ACC112 (cell line): ENCODE results near the gene POLR1B.
A peak's percentile ranks its signal among the peaks of the same experiment; 100 is the strongest.

Source experiments
- H2AFZ ChIP-seq: fragments of 200-600 bp; sonication (generic); one replicate; pipeline ENCODE4 v1.6.0; 2017; ENCODE audit warnings: antibody characterized with exemption, low read length; ENCODE audit not compliant: unreplicated experiment
- H3K27ac ChIP-seq: fragments of 200-600 bp; sonication (generic); 2 replicates; pipeline ENCODE4 v1.5.1; 2014; ENCODE audit warnings: low read depth, mild to moderate bottlenecking, antibody characterized with exemption, low read length, moderate library complexity
- H3K27me3 ChIP-seq: fragments of 200-600 bp; sonication (generic); 2 replicates; pipeline ENCODE4 v1.6.1; 2014; ENCODE audit warnings: mild to moderate bottlenecking, antibody characterized with exemption, low read length, moderate library complexity, mixed read lengths; ENCODE audit not compliant: insufficient read depth
- H3K36me3 ChIP-seq: fragments of 200-600 bp; sonication (generic); 2 replicates; pipeline ENCODE4 v1.6.1; 2016; ENCODE audit warnings: mild to moderate bottlenecking, antibody characterized with exemption, low read length, moderate library complexity, mixed read lengths; ENCODE audit not compliant: insufficient read depth
- H3K4me1 ChIP-seq: fragments of 200-600 bp; sonication (generic); one replicate; pipeline ENCODE4 v1.6.1; 2016; ENCODE audit warnings: low read length, mixed read lengths; ENCODE audit not compliant: insufficient read depth, unreplicated experiment, control insufficient read depth
- H3K4me3 ChIP-seq: fragments of 200-600 bp; sonication (generic); 2 replicates; pipeline ENCODE4 v1.5.1; 2014; ENCODE audit warnings: mild to moderate bottlenecking, low read depth, low read length
- H3K79me2 ChIP-seq: fragments of 200-600 bp; sonication (generic); one replicate; pipeline ENCODE4 v1.6.0; 2016; ENCODE audit warnings: low read length; ENCODE audit not compliant: control insufficient read depth, unreplicated experiment, insufficient read depth

The POLR1B gene

DNA sequence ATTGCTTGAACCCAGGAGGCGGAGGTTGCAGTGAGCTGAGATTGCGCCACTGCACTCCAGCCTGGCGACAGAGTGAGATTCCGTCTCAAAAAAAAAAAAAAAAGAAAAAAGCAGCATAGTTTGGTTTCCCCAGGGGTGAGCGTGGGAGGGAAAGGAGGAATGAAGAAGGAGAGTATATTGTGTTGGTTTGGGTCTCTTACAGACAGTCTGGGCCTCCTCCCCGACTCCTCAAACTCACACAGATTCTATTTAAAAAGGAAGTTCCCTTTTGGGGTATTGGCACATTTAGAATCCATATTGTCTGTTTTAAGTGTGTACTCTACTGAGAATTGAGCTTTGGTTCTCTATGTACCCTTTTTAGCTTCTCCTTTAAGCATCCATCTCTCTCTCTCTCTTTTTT, 76.1 kb downstream of the POLR1B start:
- no peak overlapping the region for H3K4me3 ChIP-seq
- H3K27ac ChIP-seq: no peak overlapping the region
- H3K27me3 ChIP-seq: no peaks in the 10 kb centered on the region
- no peaks in the 10 kb centered on the region for H3K79me2 ChIP-seq
- no peaks in the 10 kb centered on the region for H3K36me3 ChIP-seq
- H2AFZ ChIP-seq: no peak overlapping the region
- H3K4me1 ChIP-seq: peaks cover 19% of the 10 kb centered on the region

DNA sequence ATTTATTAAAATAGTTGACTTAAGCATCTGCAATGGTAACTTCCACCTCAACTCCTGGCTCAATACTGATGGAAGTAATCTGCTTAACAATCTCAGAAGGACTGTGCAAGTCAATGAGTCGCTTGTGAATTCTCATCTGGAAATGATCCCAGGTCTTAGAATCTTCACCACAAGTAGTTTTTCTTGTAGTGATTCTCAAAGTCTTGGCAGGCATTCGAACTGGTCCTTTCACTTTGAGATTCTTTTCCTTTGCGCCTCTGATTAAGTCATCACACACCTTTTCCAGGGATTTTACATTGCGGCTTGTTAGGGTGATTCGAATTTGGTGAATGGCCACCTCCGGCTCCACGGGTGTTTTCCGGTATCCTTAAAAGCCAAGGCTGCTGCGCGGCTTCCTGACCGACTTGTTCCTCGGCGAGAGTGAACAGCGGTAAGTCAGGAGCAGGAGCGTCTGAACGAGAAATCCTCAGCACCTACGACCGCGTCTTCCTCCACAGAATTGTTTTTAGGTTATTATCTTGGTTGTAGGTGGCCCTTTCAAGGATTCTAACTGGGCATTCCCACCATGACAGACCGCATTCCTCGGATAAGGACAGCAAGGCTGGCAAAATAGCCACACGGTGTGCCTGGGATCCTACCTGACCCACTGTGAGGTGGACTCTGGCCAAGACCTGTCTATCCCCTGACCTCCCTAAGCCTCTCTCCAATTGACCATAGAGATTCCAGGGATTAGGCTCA, 79.7 kb downstream of the POLR1B start:
- Histone ChIP-seq H3K36me3 (no peaks in the 10 kb centered on the region), H3K4me1 (peaks cover 51% of the 10 kb centered on the region), H3K79me2 (peaks cover 10% of the 10 kb centered on the region), H3K4me3 (peak overlapping the region; percentile 15; the same call in 1 of the 2 replicates), H3K27me3 (no peaks in the 10 kb centered on the region), H3K27ac (peak overlapping the region; percentile 93), H2AFZ (peak overlapping the region; percentile 48)

DNA sequence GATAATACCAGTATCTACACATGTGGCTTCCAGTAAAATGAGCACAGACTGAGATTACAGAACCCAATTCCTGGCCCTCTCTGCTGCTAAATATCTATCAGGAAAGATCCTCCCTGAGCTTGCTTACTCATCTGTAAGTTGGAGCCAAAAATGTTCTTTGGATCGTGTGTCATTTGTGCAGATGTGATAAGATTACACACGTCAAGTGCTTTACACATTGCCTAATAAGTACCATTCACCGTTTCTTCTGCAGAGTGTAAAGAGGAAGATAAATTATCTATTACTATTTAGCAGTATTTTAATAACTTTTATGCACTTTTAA, 80.2 kb downstream of the POLR1B start:
- Histone ChIP-seq H3K4me3 (peak overlapping the region; percentile 15; the same call in 1 of the 2 replicates), H3K27ac (peak overlapping the region; percentile 93), H3K79me2 (peaks cover 10% of the 10 kb centered on the region), H2AFZ (no peak overlapping the region), H3K27me3 (no peaks in the 10 kb centered on the region), H3K36me3 (no peaks in the 10 kb centered on the region), H3K4me1 (peaks cover 50% of the 10 kb centered on the region)

DNA sequence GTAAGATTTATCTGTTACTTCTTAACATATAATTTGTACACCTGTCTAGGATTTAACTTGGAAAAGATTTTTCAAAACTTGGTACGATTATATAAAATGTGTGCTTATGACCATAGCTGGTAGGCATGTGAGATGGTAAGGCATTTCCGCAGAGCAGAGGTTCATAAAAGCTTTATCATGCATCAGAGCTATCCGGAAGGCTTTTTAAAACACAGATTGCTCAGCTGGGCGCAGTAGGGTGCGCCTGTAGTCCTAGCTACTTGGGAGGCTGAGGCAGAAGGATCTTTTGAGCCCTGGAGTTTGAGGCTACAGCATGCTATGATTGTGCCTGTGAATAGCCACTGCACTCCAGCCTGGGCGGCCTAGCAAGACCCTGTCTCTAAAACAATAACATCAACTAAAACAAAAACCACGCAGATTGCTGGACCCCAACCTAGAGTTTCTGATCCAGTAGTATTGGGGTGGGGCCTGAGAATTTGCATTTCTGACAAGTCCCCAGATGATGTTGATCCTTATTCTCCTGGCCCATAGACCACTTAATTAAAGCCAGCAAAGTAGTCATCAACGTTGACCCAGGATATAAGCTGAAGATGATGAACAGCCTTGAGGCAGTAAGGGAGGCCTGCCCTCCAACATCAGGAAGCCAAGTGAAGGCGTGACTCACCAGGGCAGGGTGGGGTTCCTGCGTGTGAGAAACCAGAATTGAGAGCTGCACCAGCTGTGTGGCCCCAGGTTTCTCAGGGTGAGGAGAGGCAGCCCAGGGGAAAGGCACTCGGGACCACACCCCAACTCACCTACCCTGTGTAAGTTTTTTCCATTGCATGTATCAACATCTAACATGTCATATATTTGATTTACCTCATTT, 81.9 kb downstream of the POLR1B start:
- H3K27ac ChIP-seq: peak overlapping the region; percentile 90
- peaks cover 12% of the 10 kb centered on the region for H3K79me2 ChIP-seq
- H3K27me3 ChIP-seq: no peaks in the 10 kb centered on the region
- no peaks in the 10 kb centered on the region for H3K36me3 ChIP-seq
- peaks cover 65% of the 10 kb centered on the region for H3K4me1 ChIP-seq
- H3K4me3 ChIP-seq: peak overlapping the region; percentile 57
- H2AFZ ChIP-seq: no peak overlapping the region

DNA sequence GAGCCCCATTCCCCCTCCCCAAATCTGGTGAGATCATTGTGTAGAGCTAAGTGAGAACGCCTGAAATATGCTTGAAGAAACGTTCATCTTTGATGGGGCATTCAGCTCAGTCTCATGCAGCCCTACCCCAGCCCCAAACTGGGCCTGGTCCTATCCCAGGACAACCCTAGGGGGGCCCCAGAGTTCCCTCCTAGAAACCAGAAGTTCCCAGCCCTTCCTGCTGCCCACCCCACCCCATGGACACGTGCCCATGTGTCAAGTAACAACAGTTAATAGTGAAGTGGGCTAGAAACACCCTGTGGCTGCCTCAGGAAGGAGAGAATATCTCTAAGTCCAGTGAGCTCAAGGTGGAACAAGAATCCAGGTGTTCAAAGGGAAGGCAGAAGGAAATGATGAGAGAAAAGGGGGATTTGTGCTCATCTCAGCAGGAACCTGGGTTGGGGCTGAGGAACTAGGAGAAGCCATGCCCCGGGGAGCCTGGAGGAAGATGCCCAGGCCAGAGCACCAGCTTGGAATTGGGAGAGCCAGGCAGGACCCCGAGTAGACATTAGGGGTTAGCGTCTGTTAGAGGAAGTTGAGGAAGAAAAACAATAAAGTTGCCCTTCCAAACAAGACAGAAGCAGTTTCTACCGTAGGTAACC, 83.3 kb downstream of the POLR1B start:
- Histone ChIP-seq H3K4me1 (peaks cover 80% of the 10 kb centered on the region), H3K27ac (peak overlapping the region; percentile 90)

DNA sequence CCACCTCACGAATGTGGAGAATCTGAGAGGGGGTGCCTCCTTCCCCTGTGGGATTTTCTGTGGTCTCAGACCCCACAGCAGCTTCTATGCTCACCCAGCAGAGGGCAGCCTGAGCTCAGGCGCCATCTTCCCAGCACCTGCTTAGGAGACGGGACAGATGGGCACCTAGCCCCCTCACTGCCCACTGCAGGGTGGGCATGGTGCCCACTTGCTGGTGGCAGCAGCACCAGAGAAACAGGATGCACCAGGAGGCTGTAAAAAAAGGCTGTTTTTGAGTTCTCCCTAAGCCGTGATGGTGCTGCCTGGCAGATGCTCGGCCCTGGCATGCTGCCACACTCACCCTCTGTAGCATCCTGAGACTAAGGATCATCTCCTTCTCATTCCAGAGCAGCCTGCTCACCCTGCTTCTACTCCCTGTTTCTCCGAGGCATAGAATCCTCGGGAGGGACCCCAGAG, 84.4 kb downstream of the POLR1B start:
- Histone ChIP-seq H3K79me2 (peaks cover 21% of the 10 kb centered on the region), H3K27ac (peak overlapping the region; percentile 90), H2AFZ (no peak overlapping the region), H3K27me3 (no peaks in the 10 kb centered on the region), H3K4me1 (peaks cover 81% of the 10 kb centered on the region), H3K4me3 (peak overlapping the region; percentile 57), H3K36me3 (no peaks in the 10 kb centered on the region)

More for the DNA sequence above, 83.3 kb downstream of the POLR1B start:
- Histone ChIP-seq H3K27me3 (no peaks in the 10 kb centered on the region), H2AFZ (peak overlapping the region; percentile 1), H3K79me2 (peaks cover 21% of the 10 kb centered on the region), H3K4me3 (peak overlapping the region; percentile 57), H3K36me3 (no peaks in the 10 kb centered on the region)
